CD14-positive monocyte (primary cell): ENCODE data around the gene SLIT1. TPM values are rescaled to one million over a fixed set of nuclear protein-coding genes. Genes with fewer than 3 reads are reported as not detected.

ENCODE experiments used
- DNase-seq, 3 donors: peaks; one replicate each; pipeline ENCODE4 v3.0.0-alpha.2; 2011 to 2022
- H2AFZ ChIP-seq: 2 replicates; pipeline ENCODE4 v1.6.0; 2012; ENCODE audit warnings: mild to moderate bottlenecking, low read depth, low read length, inconsistent platforms; ENCODE audit not compliant: insufficient read depth, poor library complexity, severe bottlenecking
- H3K27ac ChIP-seq, 2 donors: 1 replicate in 1 of 2; 2 replicates in 1 of 2; pipeline ENCODE4 v1.5.1; 2012 to 2013; ENCODE audit warnings: low read length in 2 of 2, control low read depth in 1 of 2, inconsistent platforms in 1 of 2, low read depth in 1 of 2, mild to moderate bottlenecking in 1 of 2
- H3K27me3 ChIP-seq, 2 donors: one replicate each; pipeline versions ENCODE4 v1.6.0 to v1.6.1; 2011 to 2013; ENCODE audit warnings: low read length in 2 of 2; ENCODE audit not compliant: control insufficient read depth in 2 of 2, insufficient read depth in 2 of 2
- H3K36me3 ChIP-seq, 2 donors: replicated peaks in 1 of 2; 1 replicate in 1 of 2; 2 replicates in 1 of 2; pipeline versions ENCODE4 v1.5.1 to v1.6.1; 2012 to 2013; ENCODE audit warnings: low read length in 2 of 2, control low read depth in 1 of 2, inconsistent platforms in 1 of 2, mild to moderate bottlenecking in 1 of 2; ENCODE audit not compliant: insufficient read depth in 2 of 2, control insufficient read depth in 1 of 2
- H3K4me1 ChIP-seq, 2 donors: 1 replicate in 1 of 2; 2 replicates in 1 of 2; pipeline versions ENCODE4 v1.5.1 to v1.6.1; 2012 to 2013; ENCODE audit warnings: low read length in 2 of 2, control low read depth in 1 of 2, inconsistent platforms in 1 of 2, mild to moderate bottlenecking in 1 of 2, moderate library complexity in 1 of 2; ENCODE audit not compliant: insufficient read depth in 2 of 2, control insufficient read depth in 1 of 2
- H3K4me2 ChIP-seq: replicated peaks from 2 replicates; pipeline ENCODE3; 2012; ENCODE audit warnings: low read length, moderate library complexity, mild to moderate bottlenecking; ENCODE audit not compliant: poor library complexity, severe bottlenecking; ENCODE audit errors: extremely low read depth
- H3K4me3 ChIP-seq, 3 experiments: fragments of 200-600 bp in 1 of 3; sonication (generic) in 1 of 3; replicated peaks in 1 of 3; 1 replicate in 2 of 3; 2 replicates in 1 of 3; pipeline ENCODE4 v1.5.1; 2011 to 2013; ENCODE audit warnings: low read length in 3 of 3, mild to moderate bottlenecking in 3 of 3, control low read depth in 2 of 3, low read depth in 2 of 3, inconsistent platforms in 1 of 3, moderate library complexity in 1 of 3
- H3K79me2 ChIP-seq: 2 replicates; pipeline ENCODE4 v1.6.0; 2012; ENCODE audit warnings: mild to moderate bottlenecking, control low read depth, inconsistent platforms, low read length, moderate library complexity; ENCODE audit not compliant: insufficient read depth
- H3K9ac ChIP-seq: 2 replicates; pipeline ENCODE4 v1.6.0; 2017; ENCODE audit warnings: low read length, mild to moderate bottlenecking; ENCODE audit not compliant: insufficient read depth, poor library complexity, severe bottlenecking
- H3K9me3 ChIP-seq, 2 donors: replicated peaks in 1 of 2; 1 replicate in 1 of 2; 2 replicates in 1 of 2; pipeline versions ENCODE4 v1.5.1 to v1.6.1; 2012 to 2013; ENCODE audit warnings: low read length in 2 of 2, control low read depth in 1 of 2; ENCODE audit not compliant: control insufficient read depth in 1 of 2, insufficient read depth in 1 of 2
- H4K20me1 ChIP-seq: 2 replicates; pipeline ENCODE4 v1.6.0; 2012; ENCODE audit warnings: mild to moderate bottlenecking, low read length, control low read depth, moderate library complexity; ENCODE audit not compliant: insufficient read depth
- H3K27ac Mint-ChIP-seq, 7 donors: one replicate each; pipeline ENCODE4 v1.8.0; 2020; ENCODE audit warnings: mild to moderate bottlenecking in 7 of 7, mixed read lengths in 7 of 7, moderate library complexity in 6 of 7, inconsistent platforms in 2 of 7
- H3K27me3 Mint-ChIP-seq, 3 donors: one replicate each; pipeline ENCODE4 v1.8.0; 2021 to 2022; ENCODE audit warnings: low read depth in 3 of 3, mild to moderate bottlenecking in 3 of 3, mixed read lengths in 3 of 3, moderate library complexity in 3 of 3, inconsistent platforms in 1 of 3
- H3K36me3 Mint-ChIP-seq, 2 donors: one replicate each; pipeline ENCODE4 v1.8.0; 2020; ENCODE audit warnings: mixed read lengths in 2 of 2, inconsistent platforms in 1 of 2, mild to moderate bottlenecking in 1 of 2
- H3K4me1 Mint-ChIP-seq: one replicate; pipeline ENCODE4 v1.8.0; 2020; ENCODE audit warnings: mild to moderate bottlenecking, mixed read lengths
- H3K4me3 Mint-ChIP-seq, 2 donors: one replicate each; pipeline ENCODE4 v1.8.0; 2020; ENCODE audit warnings: mild to moderate bottlenecking in 2 of 2, mixed read lengths in 2 of 2, moderate library complexity in 1 of 2
- H3K9me3 Mint-ChIP-seq, 7 donors: one replicate each; pipeline ENCODE4 v1.8.0; 2020 to 2022; ENCODE audit warnings: mixed read lengths in 7 of 7, mild to moderate bottlenecking in 6 of 7, moderate library complexity in 6 of 7, inconsistent platforms in 2 of 7
- WGBS: methylation state at CpG from one replicate; pipeline ENCODE4 v1.1.5; 2013; ENCODE audit warnings: missing lambda C conversion rate; ENCODE audit not compliant: insufficient coverage; 5-methylcytosine and 5-hydroxymethylcytosine counted together
- intact Hi-C, 2 donors: fragments of 100-400 bp; cut with micrococcal nuclease; formaldehyde crosslinking; loops; one replicate each; pipeline versions ENCODE4 v1.15.0 to v1.15.1; 2023
- polyA plus RNA-seq, 3 donors: library from polyadenylated mRNA; depleted of rRNA in 1 of 3; unstranded in 2 of 3; stranded (reverse) in 1 of 3; fragments of 300-500 nt in 2 of 3; fragments of >200 nt in 1 of 3; fragmentation: Illumina TruSeq in 2 of 3; gene quantifications; 1 replicate in 2 of 3; 2 replicates in 1 of 3; pipeline ENCODE4 v1.2.3, GENCODE V29; 2012 to 2021
- TF ChIP-seq, protein P1 (sequence below): fragments of 200-600 bp; IDR thresholded peaks from one replicate; pipeline ENCODE4 v1.8.0; 2022; ENCODE audit warnings: antibody characterized with exemption, mild to moderate bottlenecking

SLIT1 gene
- polyA plus RNA-seq, 3 donors = 0.05 to 0.81 (median 0.16) TPM

- Mint-ChIP-seq H3K9me3 (no peaks in the 10 kb centered on the region), H3K4me1 (no peaks in the 10 kb centered on the region), H3K27me3 (peaks cover under 1 to 3% (median 2%) of the 10 kb centered on the region in 3 donors), H3K4me3 (no peak overlapping the region), H3K36me3 (no peaks in the 10 kb centered on the region), H3K27ac (no peak overlapping the region)
- no peak overlapping the region for H3K4me3 ChIP-seq
- H2AFZ ChIP-seq = no peak overlapping the region
- H3K4me2 ChIP-seq = no peak overlapping the region
- WGBS = 95% methylated on average over 12 of the region's 15 CpGs
- intact Hi-C loops = no loop called here
- H3K9me3 ChIP-seq = no peaks in the 10 kb centered on the region
- H3K36me3 ChIP-seq = no peaks in the 10 kb centered on the region
- H3K27me3 ChIP-seq = no peaks in the 10 kb centered on the region
- H3K27ac ChIP-seq = no peak overlapping the region
- no peak overlapping the region for H3K9ac ChIP-seq
- no peaks in the 10 kb centered on the region for H3K4me1 ChIP-seq
- no peak for DNase-seq
- TF ChIP-seq, protein P1, sequence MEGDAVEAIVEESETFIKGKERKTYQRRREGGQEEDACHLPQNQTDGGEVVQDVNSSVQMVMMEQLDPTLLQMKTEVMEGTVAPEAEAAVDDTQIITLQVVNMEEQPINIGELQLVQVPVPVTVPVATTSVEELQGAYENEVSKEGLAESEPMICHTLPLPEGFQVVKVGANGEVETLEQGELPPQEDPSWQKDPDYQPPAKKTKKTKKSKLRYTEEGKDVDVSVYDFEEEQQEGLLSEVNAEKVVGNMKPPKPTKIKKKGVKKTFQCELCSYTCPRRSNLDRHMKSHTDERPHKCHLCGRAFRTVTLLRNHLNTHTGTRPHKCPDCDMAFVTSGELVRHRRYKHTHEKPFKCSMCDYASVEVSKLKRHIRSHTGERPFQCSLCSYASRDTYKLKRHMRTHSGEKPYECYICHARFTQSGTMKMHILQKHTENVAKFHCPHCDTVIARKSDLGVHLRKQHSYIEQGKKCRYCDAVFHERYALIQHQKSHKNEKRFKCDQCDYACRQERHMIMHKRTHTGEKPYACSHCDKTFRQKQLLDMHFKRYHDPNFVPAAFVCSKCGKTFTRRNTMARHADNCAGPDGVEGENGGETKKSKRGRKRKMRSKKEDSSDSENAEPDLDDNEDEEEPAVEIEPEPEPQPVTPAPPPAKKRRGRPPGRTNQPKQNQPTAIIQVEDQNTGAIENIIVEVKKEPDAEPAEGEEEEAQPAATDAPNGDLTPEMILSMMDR = no peak
- H3K79me2 ChIP-seq = no peaks in the 10 kb centered on the region
- no peaks in the 10 kb centered on the region for H4K20me1 ChIP-seq
These were observed 125.2 kb downstream of the SLIT1 start for GRCh38 chr10:97060441-97061084.

- TF ChIP-seq, protein P1 = no peak
- DNase-seq = no peak
- intact Hi-C loops = no loop called here
- Mint-ChIP-seq H3K4me3 (no peak overlapping the region), H3K4me1 (no peaks in the 10 kb centered on the region), H3K27me3 (peaks cover 0 to 2% (median 0%) of the 10 kb centered on the region in 3 donors), H3K27ac (no peak overlapping the region), H3K36me3 (no peaks in the 10 kb centered on the region), H3K9me3 (no peaks in the 10 kb centered on the region)
- Histone ChIP-seq H4K20me1 (no peaks in the 10 kb centered on the region), H3K36me3 (no peaks in the 10 kb centered on the region), H3K4me3 (no peak overlapping the region), H3K79me2 (no peaks in the 10 kb centered on the region), H3K9me3 (no peaks in the 10 kb centered on the region), H3K27me3 (no peaks in the 10 kb centered on the region), H2AFZ (no peak overlapping the region), H3K4me2 (no peak overlapping the region), H3K9ac (no peak overlapping the region), H3K27ac (no peak overlapping the region), H3K4me1 (no peaks in the 10 kb centered on the region)
- WGBS = 77% methylated on average over 3 of the region's 7 CpGs
These were observed 125.9 kb downstream of the SLIT1 start for GRCh38 chr10:97059872-97060205.
